Liver (tissue), 9 donors: ENCODE data around the gene EFCAB12. TPM values are rescaled to one million over a fixed set of nuclear protein-coding genes. Genes with fewer than 3 reads are reported as not detected.
A peak's percentile ranks its signal among the peaks of the same experiment; 100 is the strongest.

ENCODE experiments used
- DNase-seq: peaks from one replicate; pipeline ENCODE4 v3.0.0-alpha.2; 2017; ENCODE audit warnings: low spot score
- H3K27ac ChIP-seq, 2 donors: one replicate each; pipeline ENCODE4 v1.7.0; 2013; ENCODE audit warnings: inconsistent platforms in 2 of 2, low read length in 2 of 2, control low read depth in 1 of 2, low read depth in 1 of 2, mild to moderate bottlenecking in 1 of 2
- H3K27me3 ChIP-seq, 4 donors: one replicate each; pipeline versions ENCODE4 v1.6.1 to v1.7.0; 2013; ENCODE audit warnings: low read length in 3 of 4, inconsistent platforms in 1 of 4, mild to moderate bottlenecking in 1 of 4, moderate library complexity in 1 of 4; ENCODE audit not compliant: control insufficient read depth in 4 of 4, insufficient read depth in 4 of 4
- H3K36me3 ChIP-seq, 4 donors: one replicate each; pipeline versions ENCODE4 v1.6.1 to v1.7.0; 2013; ENCODE audit warnings: low read length in 3 of 4, mild to moderate bottlenecking in 3 of 4, low read depth in 1 of 4, moderate library complexity in 1 of 4; ENCODE audit not compliant: control insufficient read depth in 4 of 4, insufficient read depth in 3 of 4
- H3K4me1 ChIP-seq, 4 donors: one replicate each; pipeline versions ENCODE4 v1.6.1 to v1.7.0; 2013; ENCODE audit warnings: low read length in 3 of 4, mild to moderate bottlenecking in 3 of 4, moderate library complexity in 1 of 4; ENCODE audit not compliant: control insufficient read depth in 4 of 4, insufficient read depth in 4 of 4
- H3K4me3 ChIP-seq, 3 donors: one replicate each; pipeline versions ENCODE4 v1.6.1 to v1.7.0; 2013; ENCODE audit warnings: low read length in 3 of 3, control low read depth in 1 of 3, low read depth in 1 of 3, mild to moderate bottlenecking in 1 of 3
- H3K9ac ChIP-seq, 2 donors: one replicate each; pipeline ENCODE4 v1.7.0; 2013; ENCODE audit warnings: low read length in 2 of 2, mild to moderate bottlenecking in 2 of 2, moderate library complexity in 2 of 2, control low read depth in 1 of 2, low read depth in 1 of 2
- H3K9me3 ChIP-seq, 4 donors: one replicate each; pipeline versions ENCODE4 v1.6.1 to v1.7.0; 2013; ENCODE audit warnings: low read length in 3 of 4; ENCODE audit not compliant: control insufficient read depth in 4 of 4
- CTCF ChIP-seq: fragments of 150-350 bp; IDR thresholded peaks from 2 replicates; pipeline ENCODE4 v1.5.1; 2017; ENCODE audit warnings: improper control_type of control experiment, low read depth, low read length; ENCODE audit not compliant: missing input control
- FOXA1 ChIP-seq: IDR thresholded peaks from 2 replicates; pipeline ENCODE4 v1.6.1; 2016; ENCODE audit warnings: antibody characterized with exemption
- FOXA2 ChIP-seq: IDR thresholded peaks from 2 replicates; pipeline ENCODE4 v1.6.1; 2016; ENCODE audit warnings: antibody characterized with exemption
- HNF4A ChIP-seq, 2 donors: conservative IDR thresholded peaks; 2 replicates each; pipeline ENCODE4 v1.6.1; 2016; ENCODE audit warnings: antibody characterized with exemption in 2 of 2, mild to moderate bottlenecking in 2 of 2
- HNF4G ChIP-seq: IDR thresholded peaks from 2 replicates; pipeline ENCODE4 v1.6.1; 2016; ENCODE audit warnings: antibody characterized with exemption
- JUND ChIP-seq, 2 donors: IDR thresholded peaks; 2 replicates each; pipeline ENCODE4 v1.6.1; 2016; ENCODE audit warnings: antibody characterized with exemption in 2 of 2
- NR2F2 ChIP-seq: IDR thresholded peaks from 2 replicates; pipeline ENCODE4 v1.6.1; 2016; ENCODE audit warnings: antibody characterized with exemption
- RAD21 ChIP-seq, 2 donors: IDR thresholded peaks; 2 replicates each; pipeline ENCODE4 v1.6.1; 2016; ENCODE audit warnings: antibody characterized with exemption in 2 of 2, mild to moderate bottlenecking in 2 of 2
- REST ChIP-seq: IDR thresholded peaks from 2 replicates; pipeline ENCODE4 v1.6.1; 2016; ENCODE audit warnings: antibody characterized with exemption, mild to moderate bottlenecking
- RXRA ChIP-seq, 2 donors: IDR thresholded peaks; 2 replicates each; pipeline ENCODE4 v1.6.1; 2017 to 2018; ENCODE audit warnings: antibody characterized with exemption in 2 of 2, mild to moderate bottlenecking in 1 of 2
- SP1 ChIP-seq: IDR thresholded peaks from 2 replicates; pipeline ENCODE4 v1.6.1; 2018; ENCODE audit warnings: antibody characterized with exemption, mild to moderate bottlenecking
- YY1 ChIP-seq: IDR thresholded peaks from 2 replicates; pipeline ENCODE4 v1.6.1; 2016; ENCODE audit warnings: antibody characterized with exemption, mild to moderate bottlenecking
- WGBS: extraction: QIAGEN DNeasy Blood & Tissue Kit; methylation state at CpG from one replicate; pipeline ENCODE4 v1.1.7; 2013; 5-methylcytosine and 5-hydroxymethylcytosine counted together
- polyA plus RNA-seq, 2 donors: library from polyadenylated mRNA; stranded (reverse) in 1 of 2; unstranded in 1 of 2; fragments of 200-250 nt in 1 of 2; fragments of >200 nt in 1 of 2; fragmentation: Nextera tagmentation in 1 of 2; extraction: Ambion mirVana in 1 of 2; gene quantifications; one replicate each; pipeline versions ENCODE4 v1.2.1 to v1.2.3, GENCODE V29; 2013 to 2015
- total RNA-seq, 2 donors: library from RNA; depleted of rRNA; stranded (reverse); fragments of >200 nt; gene quantifications; one replicate each; pipeline ENCODE4 v1.2.3, GENCODE V29; 2014
- TF ChIP-seq, protein P1 (sequence below): IDR thresholded peaks from 2 replicates; pipeline ENCODE4 v1.6.1; 2016; ENCODE audit warnings: antibody characterized with exemption
- TF ChIP-seq, protein P2 (sequence below): IDR thresholded peaks from 2 replicates; pipeline ENCODE4 v1.6.1; 2016; ENCODE audit warnings: antibody characterized with exemption
- TF ChIP-seq, protein P3 (sequence below): IDR thresholded peaks from 2 replicates; pipeline ENCODE4 v1.6.1; 2016; ENCODE audit warnings: antibody characterized with exemption
- donor health status: healthy.
- donor health status: healthy.
- donor health status: healthy.
- donor health status: healthy.
- donor health status: healthy.

The EFCAB12 gene
- total and polyA plus RNA-seq, 4 donors, result 0.37 to 2.4 (median 0.65) TPM

DNA sequence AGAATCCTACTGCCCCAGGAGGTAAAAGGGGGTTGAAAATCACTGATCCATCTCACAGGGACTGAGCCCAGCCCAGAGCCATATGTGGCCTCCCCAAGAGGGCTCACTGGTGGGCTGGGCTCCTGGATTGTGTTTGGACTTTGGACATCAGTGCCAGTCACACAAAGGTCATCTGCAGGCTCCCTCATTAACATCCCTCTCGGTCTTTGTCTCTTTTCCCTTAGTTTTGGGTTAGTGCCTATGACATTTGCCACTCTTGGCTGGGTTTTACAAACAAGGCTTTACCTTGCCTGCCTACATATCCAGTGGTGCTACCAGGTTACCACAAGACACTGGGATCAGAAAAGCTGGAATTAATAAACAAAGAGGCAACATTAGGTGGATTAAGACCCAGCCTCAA lies 39.5 kb upstream of the EFCAB12 start:
- Histone ChIP-seq H3K4me1 (peaks cover 11 to 33% (median 24%) of the 10 kb centered on the region in 4 donors), H3K36me3 (peaks cover 0 to 2% (median 0%) of the 10 kb centered on the region in 4 donors), H3K27me3 (no peaks in the 10 kb centered on the region), H3K4me3 (no peak overlapping the region), H3K9ac (no peak overlapping the region), H3K9me3 (no peaks in the 10 kb centered on the region), H3K27ac (peak overlapping the region; percentile 39 to 67)
- 31% methylated on average over 1 of the region's 1 CpG for WGBS
- peak; percentile 96 for TF ChIP-seq SP1
- TF ChIP-seq, protein P1, sequence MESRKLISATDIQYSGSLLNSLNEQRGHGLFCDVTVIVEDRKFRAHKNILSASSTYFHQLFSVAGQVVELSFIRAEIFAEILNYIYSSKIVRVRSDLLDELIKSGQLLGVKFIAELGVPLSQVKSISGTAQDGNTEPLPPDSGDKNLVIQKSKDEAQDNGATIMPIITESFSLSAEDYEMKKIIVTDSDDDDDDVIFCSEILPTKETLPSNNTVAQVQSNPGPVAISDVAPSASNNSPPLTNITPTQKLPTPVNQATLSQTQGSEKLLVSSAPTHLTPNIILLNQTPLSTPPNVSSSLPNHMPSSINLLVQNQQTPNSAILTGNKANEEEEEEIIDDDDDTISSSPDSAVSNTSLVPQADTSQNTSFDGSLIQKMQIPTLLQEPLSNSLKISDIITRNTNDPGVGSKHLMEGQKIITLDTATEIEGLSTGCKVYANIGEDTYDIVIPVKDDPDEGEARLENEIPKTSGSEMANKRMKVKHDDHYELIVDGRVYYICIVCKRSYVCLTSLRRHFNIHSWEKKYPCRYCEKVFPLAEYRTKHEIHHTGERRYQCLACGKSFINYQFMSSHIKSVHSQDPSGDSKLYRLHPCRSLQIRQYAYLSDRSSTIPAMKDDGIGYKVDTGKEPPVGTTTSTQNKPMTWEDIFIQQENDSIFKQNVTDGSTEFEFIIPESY, result no peak
- TF ChIP-seq JUND (IDR thresholded peaks at IDR 0.05), result no peak
- TF ChIP-seq NR2F2, result peak; percentile 26
- peak; percentile 94 to 95 for TF ChIP-seq RXRA (IDR thresholded peaks at IDR 0.05)
- TF ChIP-seq, protein P2, sequence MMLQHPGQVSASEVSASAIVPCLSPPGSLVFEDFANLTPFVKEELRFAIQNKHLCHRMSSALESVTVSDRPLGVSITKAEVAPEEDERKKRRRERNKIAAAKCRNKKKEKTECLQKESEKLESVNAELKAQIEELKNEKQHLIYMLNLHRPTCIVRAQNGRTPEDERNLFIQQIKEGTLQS, result no peak
- TF ChIP-seq, protein P3, sequence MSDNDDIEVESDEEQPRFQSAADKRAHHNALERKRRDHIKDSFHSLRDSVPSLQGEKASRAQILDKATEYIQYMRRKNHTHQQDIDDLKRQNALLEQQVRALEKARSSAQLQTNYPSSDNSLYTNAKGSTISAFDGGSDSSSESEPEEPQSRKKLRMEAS, result no peak
- TF ChIP-seq YY1, result peak; percentile 55
- peak; percentile 97 for TF ChIP-seq HNF4A (conservative IDR thresholded peaks at IDR 0.05)
- TF ChIP-seq FOXA1, result peak; percentile 17
- peak; percentile 69 for TF ChIP-seq REST
- TF ChIP-seq RAD21 (IDR thresholded peaks at IDR 0.05), result peak in 1 of 2 donors; percentile 50
- no peak for TF ChIP-seq FOXA2
- peak; percentile 87 for TF ChIP-seq HNF4G
- DNase-seq, result no peak

GRCh38 chr3:129463716-129464115 lies 35.3 kb upstream of the EFCAB12 start:
- no peak for TF ChIP-seq RXRA (IDR thresholded peaks at IDR 0.05)
- TF ChIP-seq, protein P2, result no peak
- TF ChIP-seq, protein P1, result no peak
- TF ChIP-seq HNF4A (conservative IDR thresholded peaks at IDR 0.05), result no peak
- no peak for TF ChIP-seq CTCF
- 87% methylated on average over 4 of the region's 4 CpGs for WGBS
- peaks cover 0 to 2% (median 0%) of the 10 kb centered on the region in 4 donors for H3K36me3 ChIP-seq
- no peak overlapping the region for H3K4me3 ChIP-seq
- H3K27me3 ChIP-seq, result no peaks in the 10 kb centered on the region
- DNase-seq, result no peak
- no peak overlapping the region for H3K27ac ChIP-seq
- H3K9ac ChIP-seq, result no peak overlapping the region
- peaks cover 15 to 39% (median 28%) of the 10 kb centered on the region in 4 donors for H3K4me1 ChIP-seq
- no peaks in the 10 kb centered on the region for H3K9me3 ChIP-seq
